HG03575 (cell line): ENCODE data around the gene HNRNPA2B1.
"Not testable (repeated sequence)": the region's sequence is repeated elsewhere in the genome, so short reads cannot be mapped to it uniquely, and the experiment has no call there.

ENCODE experiments used
- ATAC-seq: cut with Tn5 transposase; IDR thresholded peaks from one replicate; pipeline ENCODE4 v1.9.1; 2021; ENCODE audit not compliant: unreplicated experiment, insufficient number of reproducible peaks, low FRiP score; ENCODE audit errors: extremely low read depth

HNRNPA2B1 gene

DNA sequence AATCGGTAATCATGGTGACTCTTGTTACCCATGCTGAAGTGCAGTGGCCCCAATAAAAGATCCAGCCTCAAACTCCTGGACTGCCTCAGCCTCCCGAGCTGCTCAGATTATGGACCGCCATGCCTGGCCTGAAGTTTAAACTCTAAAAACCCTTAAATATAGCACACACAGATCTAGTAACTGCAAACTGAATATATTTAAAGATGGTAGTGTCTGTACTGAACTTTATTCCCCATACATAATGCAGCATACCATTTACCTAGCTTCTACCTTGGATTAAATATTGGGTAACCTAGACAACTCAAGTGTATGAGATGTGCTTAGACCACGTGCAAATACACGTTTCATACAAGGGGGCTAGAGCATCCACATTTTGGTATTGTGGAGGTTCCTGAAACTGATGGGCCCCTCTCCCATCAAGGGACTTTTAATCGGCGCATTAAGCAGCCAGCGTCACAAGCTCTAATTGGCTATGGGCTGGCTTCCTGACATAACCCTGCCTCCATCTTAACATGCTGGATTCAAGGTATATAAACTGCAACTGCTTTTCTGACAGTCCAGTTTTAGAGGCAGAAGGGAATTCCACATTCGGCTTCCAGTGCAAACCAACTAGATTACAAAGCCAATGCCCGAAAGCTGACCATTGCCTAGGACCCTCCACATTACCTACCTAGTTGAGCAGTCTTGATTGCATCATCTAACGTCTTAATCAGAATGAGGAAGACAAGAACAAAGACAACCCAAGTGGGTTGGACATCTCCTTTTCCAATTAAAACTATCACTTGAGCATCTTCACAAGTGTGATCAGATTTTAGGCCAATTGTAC lies 13.0 kb downstream of the HNRNPA2B1 start:
- no peak for ATAC-seq

DNA sequence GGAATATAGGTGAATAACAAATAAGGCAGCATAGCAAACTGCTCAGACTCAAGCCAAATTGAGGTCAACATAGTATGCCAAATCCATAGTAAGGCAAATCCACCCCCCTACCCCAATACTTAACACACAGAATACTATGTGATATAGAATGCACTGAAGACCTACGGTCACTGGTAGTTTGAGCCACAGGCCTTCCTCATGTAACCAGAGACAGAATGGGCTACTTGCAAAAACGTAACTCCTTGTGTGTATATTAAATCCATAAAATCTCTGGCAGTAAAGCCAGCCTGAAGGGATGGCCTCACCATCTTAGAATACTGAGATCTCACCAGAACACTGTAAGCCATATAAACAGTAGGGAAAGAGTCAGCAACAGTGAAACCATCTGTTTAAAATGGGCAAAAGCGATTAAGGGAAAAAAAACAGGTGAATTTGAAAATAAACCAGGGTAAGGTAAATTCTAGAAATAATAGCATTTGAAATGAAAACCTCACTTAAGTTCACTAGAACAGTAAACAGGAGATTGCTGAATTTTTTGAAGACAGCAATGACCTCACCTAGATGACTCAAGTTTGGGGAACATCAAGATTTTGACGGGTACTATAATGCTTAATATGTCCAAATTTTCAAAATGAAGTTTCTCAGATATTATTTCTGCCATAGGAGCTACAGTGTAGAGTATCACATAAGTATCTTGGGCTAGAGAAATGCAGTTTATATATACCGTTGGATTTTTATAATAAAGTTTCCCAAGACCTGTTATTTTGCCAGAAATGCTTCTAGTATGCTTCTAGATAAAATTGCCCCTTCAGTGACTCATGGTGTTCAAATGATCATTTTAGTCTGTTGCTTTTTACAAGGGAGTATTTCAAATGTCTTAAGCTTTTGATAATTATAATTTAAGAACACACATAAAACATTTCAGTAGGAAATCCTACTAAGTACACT lies 13.9 kb downstream of the HNRNPA2B1 start:
- no peak for ATAC-seq

DNA sequence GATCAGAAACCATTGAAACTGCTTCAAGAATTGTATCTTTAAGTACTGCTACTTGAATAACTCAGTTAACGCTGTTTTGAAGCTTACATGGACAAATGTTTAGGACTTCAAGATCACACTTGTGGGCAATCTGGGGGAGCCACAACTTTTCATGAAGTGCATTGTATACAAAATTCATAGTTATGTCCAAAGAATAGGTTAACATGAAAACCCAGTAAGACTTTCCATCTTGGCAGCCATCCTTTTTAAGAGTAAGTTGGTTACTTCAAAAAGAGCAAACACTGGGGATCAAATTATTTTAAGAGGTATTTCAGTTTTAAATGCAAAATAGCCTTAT lies 14.7 kb downstream of the HNRNPA2B1 start:
- no peak for ATAC-seq

DNA sequence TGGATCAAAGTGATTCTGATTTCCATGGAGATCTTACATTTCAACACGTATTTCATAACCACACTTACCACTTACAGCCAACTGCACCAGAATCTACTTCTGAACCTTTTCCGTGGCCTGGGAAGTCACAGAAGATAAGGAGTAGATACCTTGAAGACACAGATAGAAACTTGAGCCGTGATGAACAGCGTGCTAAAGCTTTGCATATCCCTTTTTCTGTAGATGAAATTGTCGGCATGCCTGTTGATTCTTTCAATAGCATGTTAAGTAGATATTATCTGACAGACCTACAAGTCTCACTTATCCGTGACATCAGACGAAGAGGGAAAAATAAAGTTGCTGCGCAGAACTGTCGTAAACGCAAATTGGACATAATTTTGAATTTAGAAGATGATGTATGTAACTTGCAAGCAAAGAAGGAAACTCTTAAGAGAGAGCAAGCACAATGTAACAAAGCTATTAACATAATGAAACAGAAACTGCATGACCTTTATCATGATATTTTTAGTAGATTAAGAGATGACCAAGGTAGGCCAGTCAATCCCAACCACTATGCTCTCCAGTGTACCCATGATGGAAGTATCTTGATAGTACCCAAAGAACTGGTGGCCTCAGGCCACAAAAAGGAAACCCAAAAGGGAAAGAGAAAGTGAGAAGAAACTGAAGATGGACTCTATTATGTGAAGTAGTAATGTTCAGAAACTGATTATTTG lies 15.3 kb downstream of the HNRNPA2B1 start:
- no peak for ATAC-seq

DNA sequence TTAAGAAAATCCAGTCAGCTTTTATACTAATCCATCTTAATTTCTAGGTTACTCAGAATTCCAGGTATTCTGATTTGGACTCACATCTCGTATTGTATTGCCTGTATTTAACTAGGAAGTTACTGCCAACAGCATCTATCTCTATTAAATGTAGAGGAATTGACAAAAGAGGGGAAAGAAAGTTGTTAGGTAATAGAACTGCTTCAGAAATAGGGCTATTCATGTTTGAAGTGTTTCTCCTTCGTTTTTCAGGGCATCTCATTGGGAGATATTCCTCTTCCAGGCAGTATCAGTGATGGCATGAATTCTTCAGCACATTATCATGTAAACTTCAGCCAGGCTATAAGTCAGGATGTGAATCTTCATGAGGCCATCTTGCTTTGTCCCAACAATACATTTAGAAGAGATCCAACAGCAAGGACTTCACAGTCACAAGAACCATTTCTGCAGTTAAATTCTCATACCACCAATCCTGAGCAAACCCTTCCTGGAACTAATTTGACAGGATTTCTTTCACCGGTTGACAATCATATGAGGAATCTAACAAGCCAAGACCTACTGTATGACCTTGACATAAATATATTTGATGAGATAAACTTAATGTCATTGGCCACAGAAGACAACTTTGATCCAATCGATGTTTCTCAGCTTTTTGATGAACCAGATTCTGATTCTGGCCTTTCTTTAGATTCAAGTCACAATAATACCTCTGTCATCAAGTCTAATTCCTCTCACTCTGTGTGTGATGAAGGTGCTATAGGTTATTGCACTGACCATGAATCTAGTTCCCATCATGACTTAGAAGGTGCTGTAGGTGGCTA lies 16.1 kb downstream of the HNRNPA2B1 start:
- ATAC-seq: not testable (repeated sequence)

DNA sequence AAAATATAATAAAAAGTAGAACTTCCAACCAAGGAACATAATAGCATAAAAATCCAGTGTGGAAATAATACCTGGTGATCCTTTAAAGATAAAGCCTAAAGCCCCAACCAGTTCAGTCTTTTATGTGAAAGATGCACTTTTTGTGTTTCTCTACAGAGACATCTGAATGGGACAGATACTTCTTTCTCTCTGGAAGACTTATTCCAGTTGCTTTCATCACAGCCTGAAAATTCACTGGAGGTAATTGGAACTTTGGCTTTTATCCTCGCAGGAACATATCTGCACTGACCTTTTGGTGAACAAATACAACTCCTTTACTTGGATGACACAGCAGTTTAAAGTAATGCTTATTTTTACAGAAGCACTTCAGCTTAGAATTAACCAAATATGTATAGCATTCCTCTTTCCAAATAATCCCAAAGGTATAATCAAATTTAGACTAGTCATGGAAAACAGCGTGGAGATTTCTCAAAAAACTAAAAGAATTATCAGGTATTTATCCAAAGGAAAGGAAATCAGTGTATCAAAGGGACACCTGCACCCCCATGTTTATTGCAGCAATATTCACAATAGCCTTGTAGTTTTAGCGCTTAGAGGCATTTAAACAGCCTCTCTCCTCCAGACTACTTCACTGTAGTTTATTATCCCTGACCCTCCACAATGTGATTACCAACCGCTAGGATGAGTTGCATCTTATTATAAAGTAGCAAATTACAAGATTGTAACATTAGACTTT lies 16.8 kb downstream of the HNRNPA2B1 start:
- ATAC-seq: no peak

DNA sequence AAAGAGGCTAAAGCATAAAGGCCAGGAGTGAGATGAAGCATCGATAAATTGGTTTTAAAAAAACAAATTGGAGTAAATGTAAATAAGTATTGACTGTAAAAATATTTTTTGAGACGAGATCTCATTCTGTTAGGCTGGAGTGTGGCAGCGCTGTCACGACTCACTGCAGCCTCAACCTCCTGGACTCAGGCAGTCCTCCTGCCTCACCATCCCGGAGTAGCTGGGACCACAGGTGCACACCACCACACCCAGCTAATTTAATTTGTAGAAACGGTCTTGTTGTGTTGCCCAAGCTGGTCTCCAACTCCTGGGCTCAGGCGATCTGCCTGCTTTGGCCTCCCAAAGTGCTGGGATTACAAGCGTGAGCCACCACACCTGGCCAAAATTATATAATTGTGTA lies 17.8 kb downstream of the HNRNPA2B1 start:
- no peak for ATAC-seq

DNA sequence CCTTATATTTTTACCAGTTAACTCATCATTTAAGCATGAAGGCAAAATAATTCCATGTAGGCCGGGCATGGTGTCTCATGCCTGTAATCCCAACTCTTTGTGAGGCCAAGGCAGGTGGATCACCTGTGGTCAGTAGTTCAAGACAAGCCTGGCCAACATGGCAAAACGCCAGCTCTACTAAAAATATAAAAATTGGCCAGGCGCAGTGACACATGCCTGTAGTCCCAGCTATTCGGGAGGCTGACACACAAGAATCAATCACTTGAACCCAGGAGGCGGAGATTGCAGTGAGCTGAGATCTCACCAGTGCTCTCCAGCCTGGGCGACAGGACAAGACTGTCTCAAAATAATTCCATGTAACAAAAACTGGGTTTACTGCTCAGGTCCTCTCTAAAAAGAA lies 18.3 kb downstream of the HNRNPA2B1 start:
- no peak for ATAC-seq

DNA sequence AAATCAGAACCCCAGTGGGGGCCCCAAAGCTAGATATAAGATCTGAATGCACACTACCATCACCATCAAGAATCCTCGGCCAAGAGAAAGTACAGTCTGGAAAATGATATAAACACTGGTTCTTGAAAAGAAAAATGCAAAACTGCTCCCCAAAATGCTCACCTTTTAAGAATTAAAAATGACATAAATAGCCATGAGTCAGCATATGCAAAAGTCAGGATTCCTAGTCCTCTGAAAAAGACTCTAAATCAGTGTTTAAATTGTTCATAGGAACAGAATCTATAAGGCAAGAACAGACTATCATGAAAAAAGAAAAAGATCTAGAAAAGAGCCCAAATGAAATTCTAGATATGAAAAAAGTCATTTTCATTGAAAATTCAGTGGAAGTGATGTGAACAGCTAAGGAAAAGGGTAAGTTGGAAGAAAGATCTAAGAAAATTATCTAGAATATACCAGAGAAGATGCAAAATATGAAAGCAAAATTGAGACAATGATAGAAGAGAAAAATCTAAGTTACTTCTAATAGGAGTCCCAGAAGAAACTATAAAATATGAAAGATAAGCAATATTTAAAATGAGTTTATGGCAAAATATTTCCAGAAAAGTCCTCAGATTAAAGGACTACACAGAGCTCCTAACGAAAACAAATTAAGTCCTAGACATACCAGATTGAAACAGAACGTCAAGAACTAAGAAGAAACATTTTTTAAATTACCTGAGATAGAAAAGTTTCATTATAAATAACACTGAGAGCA lies 18.9 kb downstream of the HNRNPA2B1 start:
- no peak for ATAC-seq

DNA sequence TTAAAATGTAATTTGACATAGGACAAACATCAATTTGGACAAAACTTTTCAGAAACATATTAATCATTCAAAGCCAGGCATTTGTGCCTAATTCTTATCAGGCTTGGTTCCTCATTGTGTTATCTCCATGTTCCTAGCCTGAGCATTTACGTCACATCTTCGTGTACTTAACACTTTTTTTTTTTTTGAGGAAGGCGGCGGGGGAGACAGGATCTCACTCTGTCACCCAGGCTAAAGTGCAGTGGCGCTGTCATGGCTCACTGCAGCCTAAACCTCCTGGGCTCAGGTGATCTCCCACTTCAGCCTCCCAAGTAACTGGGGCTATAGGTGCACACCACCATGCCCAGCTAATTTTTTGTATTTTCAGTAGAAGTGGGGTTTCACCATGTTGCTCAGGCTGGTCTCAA lies 19.8 kb downstream of the HNRNPA2B1 start:
- ATAC-seq: no peak

DNA sequence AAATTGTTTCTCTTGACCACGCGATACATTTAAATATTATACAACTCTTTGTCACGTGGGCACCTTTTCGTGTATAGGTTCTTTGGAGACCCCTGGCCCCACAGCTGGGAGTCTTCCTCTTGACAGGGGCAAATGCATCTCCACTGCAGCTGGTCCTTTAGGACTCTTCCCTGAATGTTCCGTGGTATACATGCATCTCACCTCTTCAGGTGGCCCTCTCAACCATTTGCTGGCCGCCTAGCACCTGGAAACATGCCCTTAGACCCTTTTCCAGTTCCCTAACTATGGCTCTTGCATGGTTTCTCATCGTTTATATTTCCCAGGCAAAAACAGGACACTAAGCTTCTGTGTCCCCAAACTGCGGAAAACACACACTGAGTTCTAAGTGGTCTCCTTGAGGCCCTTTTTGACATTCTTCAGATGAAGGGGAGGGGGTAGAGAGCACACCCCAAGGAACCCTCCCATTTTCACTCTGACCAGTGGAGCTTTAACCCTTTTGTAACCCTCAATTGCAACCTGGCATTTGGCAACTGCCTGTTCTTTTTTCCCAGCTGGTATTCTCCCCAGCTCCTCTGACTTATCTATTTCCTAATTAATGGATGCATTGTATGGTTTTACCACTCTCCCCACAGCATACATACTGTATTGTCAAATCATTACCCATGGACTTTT lies 20.6 kb downstream of the HNRNPA2B1 start:
- no peak for ATAC-seq

DNA sequence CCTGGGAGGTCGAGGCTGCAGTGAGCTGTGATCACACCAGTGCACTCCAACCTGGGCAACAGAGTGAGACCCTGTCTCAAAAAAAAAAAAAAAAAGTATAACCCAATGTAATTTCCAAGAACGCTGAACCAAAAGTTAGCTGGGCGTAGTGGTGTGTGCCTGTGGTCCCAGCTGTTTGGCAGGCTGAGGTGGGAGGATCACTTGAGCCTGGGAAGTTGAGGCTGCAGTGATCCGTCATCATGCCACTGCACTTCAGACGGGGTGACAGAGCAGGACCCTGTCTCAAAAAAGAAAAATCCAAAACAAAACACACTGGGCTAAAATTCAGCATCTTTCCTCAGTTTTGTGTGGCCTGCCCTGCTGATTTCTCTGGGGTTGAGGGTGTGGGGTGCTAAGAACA lies 21.1 kb downstream of the HNRNPA2B1 start:
- no peak for ATAC-seq

DNA sequence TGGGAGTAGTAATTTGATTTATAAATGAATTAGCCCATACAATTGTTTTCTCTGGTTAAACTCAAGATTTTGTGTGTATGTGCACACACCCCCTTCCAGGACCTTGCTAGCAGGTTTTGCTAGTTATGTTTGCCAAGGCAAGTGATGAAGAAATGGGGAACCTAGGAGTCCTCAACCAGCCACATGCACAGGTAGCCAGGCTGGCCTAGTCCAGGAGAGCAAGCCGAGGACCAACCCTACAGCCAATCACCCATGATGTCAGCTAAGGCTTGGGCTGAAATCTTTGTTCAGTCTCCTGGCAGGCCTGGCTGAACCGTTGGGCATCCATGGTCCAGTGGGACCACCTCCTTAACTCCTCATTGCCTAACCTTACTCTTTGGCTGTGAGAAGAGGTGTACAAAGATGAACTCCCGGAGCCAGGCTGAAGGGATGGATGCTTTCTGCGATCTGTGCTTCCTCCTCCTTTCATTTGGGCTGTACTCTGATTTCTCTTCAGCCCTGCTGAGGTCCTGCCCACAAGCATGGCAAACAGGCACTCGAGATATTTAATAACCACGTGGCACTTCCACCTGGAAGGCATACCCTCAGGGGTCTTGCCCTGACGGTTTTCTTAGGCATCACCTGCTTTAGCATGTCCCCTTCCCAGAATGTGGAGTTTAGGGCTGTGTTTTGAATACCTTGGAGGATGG lies 22.1 kb downstream of the HNRNPA2B1 start:
- ATAC-seq: no peak

DNA sequence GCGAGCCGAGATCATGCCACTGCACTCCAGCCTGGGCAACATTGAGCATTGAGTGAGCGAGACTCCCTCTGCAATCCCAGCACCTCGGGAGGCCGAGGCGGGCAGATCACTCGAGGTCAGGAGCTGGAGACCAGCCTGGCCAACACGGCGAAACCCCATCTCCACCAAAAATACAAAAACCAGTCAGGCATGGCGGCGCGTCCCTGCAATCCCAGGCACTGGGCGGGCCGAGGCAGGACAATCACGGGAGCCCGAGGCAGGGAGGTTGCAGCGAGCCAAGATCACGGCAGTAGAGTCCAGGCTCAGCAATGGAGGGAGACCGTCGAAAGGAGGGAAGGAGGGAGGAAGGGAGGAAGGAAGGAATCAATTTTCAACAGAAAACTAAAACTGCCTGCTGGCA lies 23.3 kb downstream of the HNRNPA2B1 start:
- not testable (repeated sequence) for ATAC-seq

DNA sequence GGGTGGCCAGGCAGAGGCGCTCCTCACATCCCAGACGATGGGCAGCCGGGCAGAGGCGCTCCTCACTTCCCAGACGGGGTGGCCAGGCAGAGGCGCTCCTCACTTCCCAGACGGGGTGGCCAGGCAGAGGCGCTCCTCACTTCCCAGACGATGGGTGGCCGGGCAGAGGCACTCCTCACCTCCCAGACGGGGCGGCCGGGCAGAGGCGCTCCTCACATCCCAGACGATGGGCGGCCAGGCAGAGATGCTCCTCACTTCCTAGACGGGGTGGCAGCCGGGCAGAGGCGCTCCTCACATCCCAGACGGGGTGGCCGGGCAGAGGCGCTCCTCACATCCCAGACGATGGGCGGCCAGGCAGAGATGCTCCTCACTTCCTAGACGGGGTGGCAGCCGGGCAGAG lies 23.9 kb downstream of the HNRNPA2B1 start:
- not testable (repeated sequence) for ATAC-seq

DNA sequence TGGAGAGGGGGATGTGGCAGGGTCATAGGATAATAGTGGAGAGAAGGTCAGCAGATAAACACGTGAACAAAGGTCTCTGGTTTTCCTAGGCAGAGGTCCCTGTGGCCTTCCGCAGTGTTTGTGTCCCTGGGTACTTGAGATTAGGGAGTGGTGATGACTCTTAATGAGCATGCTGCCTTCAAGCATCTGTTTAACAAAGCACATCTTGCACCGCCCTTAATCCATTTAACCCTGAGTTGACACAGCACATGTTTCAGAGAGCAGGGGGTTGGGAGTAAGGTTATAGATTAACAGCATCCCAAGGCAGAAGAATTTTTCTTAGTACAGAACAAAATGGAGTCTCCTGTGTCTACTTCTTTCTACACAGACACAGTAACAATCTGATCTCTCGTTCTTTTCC lies 24.6 kb downstream of the HNRNPA2B1 start:
- not testable (repeated sequence) for ATAC-seq
